Left ventricle myocardium superior (tissue), 1 donor: ENCODE measurements around the gene ST6GALNAC3. TPM values are rescaled to one million over a fixed set of nuclear protein-coding genes. Genes with fewer than 3 reads are reported as not detected.

Source experiments
- ATAC-seq: fragments of 200-7000 bp; cut with Tn5 transposase; one replicate; pipeline ENCODE4 v1.9.1; 2020; ENCODE audit warnings: mild to moderate bottlenecking, moderate library complexity
- DNase-seq: peaks from one replicate; pipeline ENCODE4 v3.0.0-alpha.2; 2020
- intact Hi-C: fragments of 100-400 bp; cut with micrococcal nuclease; formaldehyde crosslinking; loops from one replicate; pipeline ENCODE4 v1.11.0; 2022
- total RNA-seq: library from RNA; stranded (reverse); fragmentation: NEBNext Ultra II Directional; extraction: Animal tissue kit (Norgen Biotek cat#: 25700); gene quantifications from one replicate; pipeline ENCODE4 v1.2.1, GENCODE V29; 2021
- donor health status: DM: no; HTN: yes; CAD: no; lungs with severe emphysema.

Gene ST6GALNAC3
- total RNA-seq, 1 donor from 2014 or later = 5.9 TPM

GRCh38 chr1:76133977-76134376 lies 59.4 kb downstream of the ST6GALNAC3 start:
- ATAC-seq (no peak), DNase-seq (no peak)
- intact Hi-C loops = no loop called here

- no peak for DNase-seq
- intact Hi-C loops = no loop called here
- no peak for ATAC-seq
Observed at GRCh38 chr1:76135835-76136234, 61.3 kb downstream of the ST6GALNAC3 start.

- intact Hi-C loops = no loop called here
- ATAC-seq = no peak
- DNase-seq = no peak
Observed at GRCh38 chr1:76136894-76137293, 62.3 kb downstream of the ST6GALNAC3 start.

GRCh38 chr1:76137746-76138145 lies 63.2 kb downstream of the ST6GALNAC3 start:
- intact Hi-C loops = no loop called here
- ATAC-seq = no peak
- DNase-seq = no peak

- intact Hi-C loops = no loop called here
- ATAC-seq (peak; percentile 84), DNase-seq (no peak)
Observed at GRCh38 chr1:76138217-76138616, 63.7 kb downstream of the ST6GALNAC3 start.

GRCh38 chr1:76140227-76140626 lies 65.7 kb downstream of the ST6GALNAC3 start:
- intact Hi-C loops = no loop called here
- ATAC-seq = no peak

GRCh38 chr1:76141929-76142328 lies 67.4 kb downstream of the ST6GALNAC3 start:
- DNase-seq (no peak), ATAC-seq (no peak)
- intact Hi-C loops = no loop called here

More at GRCh38 chr1:76140227-76140626, 65.7 kb downstream of the ST6GALNAC3 start:
- DNase-seq = no peak

GRCh38 chr1:76142771-76143540 lies 68.4 kb downstream of the ST6GALNAC3 start:
- intact Hi-C loops = no loop called here
- DNase-seq (no peak), ATAC-seq (no peak)

- intact Hi-C loops = no loop called here
- no peak for DNase-seq
- ATAC-seq = no peak
Observed at GRCh38 chr1:76144247-76144646, 69.7 kb downstream of the ST6GALNAC3 start.

GRCh38 chr1:76145332-76145731 lies 70.8 kb downstream of the ST6GALNAC3 start:
- intact Hi-C loops = no loop called here
- DNase-seq (no peak), ATAC-seq (no peak)

- intact Hi-C loops = no loop called here
- DNase-seq (no peak), ATAC-seq (no peak)
Observed at GRCh38 chr1:76146184-76146583, 71.6 kb downstream of the ST6GALNAC3 start.

GRCh38 chr1:76147917-76148316 lies 73.4 kb downstream of the ST6GALNAC3 start:
- no peak for ATAC-seq
- no peak for DNase-seq

GRCh38 chr1:76148460-76148859 lies 73.9 kb downstream of the ST6GALNAC3 start:
- intact Hi-C loops = no loop called here
- no peak for DNase-seq
- no peak for ATAC-seq

More at GRCh38 chr1:76147917-76148316, 73.4 kb downstream of the ST6GALNAC3 start:
- intact Hi-C loops = no loop called here

- DNase-seq (no peak), ATAC-seq (no peak)
- intact Hi-C loops = loop anchor here (10.0 kb wide), 1 partner anchor 971 kb away; no protein-coding TSS in a partner anchor
Observed at GRCh38 chr1:76153841-76154205, 79.3 kb downstream of the ST6GALNAC3 start.

- intact Hi-C loops = loop anchor here (10.0 kb wide), 1 partner anchor 970 kb away; no protein-coding TSS in a partner anchor
- DNase-seq (peak; percentile 78), ATAC-seq (peak; percentile 95)
Observed at GRCh38 chr1:76154206-76154956, 79.8 kb downstream of the ST6GALNAC3 start.

GRCh38 chr1:76156987-76157386 lies 82.4 kb downstream of the ST6GALNAC3 start:
- intact Hi-C loops = loop anchor here (5.0 to 10.0 kb wide), 2 partner anchors 175 to 968 kb away; no protein-coding TSS in a partner anchor
- ATAC-seq (no peak), DNase-seq (no peak)

GRCh38 chr1:76158126-76158525 lies 83.6 kb downstream of the ST6GALNAC3 start:
- DNase-seq (no peak), ATAC-seq (no peak)
- intact Hi-C loops = loop anchor here (5.0 to 10.0 kb wide), 2 partner anchors 174 to 967 kb away; no protein-coding TSS in a partner anchor

GRCh38 chr1:76160225-76160624 lies 85.7 kb downstream of the ST6GALNAC3 start:
- ATAC-seq (no peak), DNase-seq (no peak)
- intact Hi-C loops = no loop called here

GRCh38 chr1:76161451-76161850 lies 86.9 kb downstream of the ST6GALNAC3 start:
- intact Hi-C loops = no loop called here
- ATAC-seq (no peak), DNase-seq (no peak)

- DNase-seq (no peak), ATAC-seq (no peak)
- intact Hi-C loops = no loop called here
Observed at GRCh38 chr1:76162254-76162653, 87.7 kb downstream of the ST6GALNAC3 start.
